SKM-1 treated with dmso at 0.1 percent for 144 hours (cell line): ENCODE results near the gene IDH2.
A peak's percentile ranks its signal among the peaks of the same experiment; 100 is the strongest.
"Not testable (repeated sequence)": the region's sequence is repeated elsewhere in the genome, so short reads cannot be mapped to it uniquely, and the experiment has no call there.

Source experiments
- DNase-seq: peaks from one replicate; lab custom pipeline; 2025; ENCODE audit not compliant: unreplicated experiment; lab: John Stamatoyannopoulos, UW

Gene IDH2

DNA sequence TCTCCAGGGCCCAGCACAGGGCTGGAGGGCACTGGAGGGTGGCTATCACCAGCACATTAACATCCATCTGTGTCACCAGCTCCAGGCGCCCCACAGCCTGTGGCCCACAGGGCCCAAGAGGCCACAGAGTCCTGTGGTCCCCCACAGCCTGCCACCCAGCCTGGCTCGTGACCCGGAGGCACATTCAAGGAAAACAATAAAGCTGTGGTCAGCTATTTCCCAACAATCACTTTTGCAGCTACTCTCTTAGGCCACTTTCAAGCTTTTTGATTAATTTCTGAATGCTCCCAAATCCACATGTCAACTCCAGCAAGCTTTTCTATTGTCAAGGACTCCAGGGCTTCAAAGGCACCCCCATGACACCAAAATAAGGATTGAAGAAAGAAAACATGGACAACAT, 16.7 kb downstream of the IDH2 start:
- DNase-seq, result no peak

GRCh38 chr15:90084876-90085423, 17.3 kb downstream of the IDH2 start:
- no peak for DNase-seq

DNA sequence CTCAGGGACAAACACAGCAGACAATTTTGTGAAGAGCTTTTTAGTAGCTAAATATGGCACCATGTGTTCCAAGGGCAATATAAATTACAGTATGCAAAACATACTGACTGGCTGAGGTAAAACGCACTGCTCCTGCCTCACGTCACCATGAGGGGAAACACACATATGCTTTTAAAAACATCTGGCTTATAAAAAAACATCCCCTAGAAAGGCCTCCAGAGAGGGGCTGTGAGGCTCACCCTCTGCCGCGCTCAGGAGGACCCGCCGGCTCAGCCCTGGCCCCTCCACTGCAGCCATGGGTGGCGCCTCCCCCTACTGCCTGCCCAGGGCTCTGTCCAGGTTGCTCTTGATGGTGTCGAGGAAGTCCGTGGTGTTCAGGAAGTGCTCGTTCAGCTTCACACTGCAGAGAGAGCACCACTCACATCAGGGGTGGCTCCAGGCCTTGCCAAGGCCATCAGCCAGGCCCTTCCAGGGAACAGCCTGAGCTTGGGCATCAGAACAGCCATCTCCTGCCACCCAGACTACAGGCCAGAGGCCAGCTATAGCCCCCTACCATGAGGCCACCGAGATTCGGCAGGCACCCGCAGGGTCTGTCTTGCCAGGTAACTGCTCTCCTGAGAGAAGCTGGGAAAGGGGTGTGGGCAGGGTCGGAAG, 18.2 kb downstream of the IDH2 start:
- DNase-seq, result no peak

DNA sequence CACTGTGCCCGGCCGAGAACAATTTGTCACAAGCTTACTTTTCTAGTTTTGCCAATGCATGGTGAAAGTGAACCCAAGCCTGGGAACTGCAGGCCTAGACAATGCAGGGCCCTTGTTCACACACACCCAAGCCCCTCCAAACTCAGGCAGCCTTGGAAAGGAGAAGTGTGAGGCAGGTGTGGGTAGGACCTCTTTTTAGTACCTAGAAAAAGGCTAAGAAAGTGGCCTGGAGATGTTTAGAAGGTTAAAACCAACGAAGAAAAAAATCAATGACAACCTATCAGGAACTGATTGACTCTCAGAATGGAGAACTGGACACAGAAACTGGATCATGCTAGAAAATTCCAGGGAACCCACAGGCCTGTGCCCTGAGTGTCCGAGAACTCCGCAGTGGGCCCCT, 18.8 kb downstream of the IDH2 start:
- no peak for DNase-seq

GRCh38 chr15:90082140-90082715, 20.0 kb downstream of the IDH2 start:
- DNase-seq, result no peak

DNA sequence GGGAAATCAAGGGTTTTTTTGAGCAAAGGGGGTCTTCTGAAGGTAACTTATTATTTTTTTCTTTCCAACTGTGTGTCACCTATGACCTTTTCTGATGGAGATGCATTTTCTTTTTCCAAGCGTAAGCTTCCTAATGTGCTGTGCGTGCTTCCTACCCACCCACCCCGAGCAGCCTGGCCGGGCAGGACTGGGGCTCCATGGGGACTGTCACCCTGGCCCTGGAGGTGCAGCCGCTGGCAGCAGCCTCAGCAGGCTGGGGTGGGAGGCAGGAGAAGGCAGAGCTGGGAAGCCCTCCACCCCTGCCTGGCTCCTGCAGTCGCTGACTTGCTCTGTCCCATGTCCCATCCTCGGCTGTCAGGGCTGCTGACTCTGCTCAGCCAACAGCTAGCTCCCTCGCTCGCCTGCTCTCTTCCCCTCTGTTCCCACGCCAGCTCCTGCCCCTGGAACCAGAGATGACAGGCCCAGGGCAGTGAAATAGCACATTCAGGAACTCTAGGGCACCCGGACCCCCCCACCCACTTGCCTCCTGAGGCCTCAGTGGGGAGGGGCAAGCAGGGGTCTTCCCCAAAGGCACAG, 21.4 kb downstream of the IDH2 start:
- no peak for DNase-seq

- DNase-seq, result no peak
Measured at GRCh38 chr15:90080458-90080755, 21.9 kb downstream of the IDH2 start.

GRCh38 chr15:90079619-90080457, 22.4 kb downstream of the IDH2 start:
- DNase-seq, result no peak

DNA sequence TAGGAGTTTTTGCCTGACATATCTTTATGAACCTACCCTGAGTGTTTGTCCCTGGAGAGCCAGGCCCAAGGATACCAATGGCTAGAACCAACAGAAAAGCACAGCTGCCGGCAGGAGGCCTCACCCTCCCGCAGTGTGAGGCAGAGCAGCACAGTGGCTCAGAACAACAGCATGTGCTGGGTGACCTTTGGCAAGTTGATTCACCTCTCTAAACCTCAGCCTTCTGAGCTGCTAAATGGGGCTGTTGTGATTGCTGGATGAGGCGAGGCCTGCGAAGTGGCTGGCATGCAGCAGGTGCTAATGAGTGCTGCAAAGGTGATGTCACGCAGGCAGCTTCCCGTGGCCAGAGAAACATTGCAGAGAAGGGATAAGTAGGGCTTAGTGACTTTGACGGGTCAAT, 23.3 kb downstream of the IDH2 start:
- DNase-seq, result no peak

DNA sequence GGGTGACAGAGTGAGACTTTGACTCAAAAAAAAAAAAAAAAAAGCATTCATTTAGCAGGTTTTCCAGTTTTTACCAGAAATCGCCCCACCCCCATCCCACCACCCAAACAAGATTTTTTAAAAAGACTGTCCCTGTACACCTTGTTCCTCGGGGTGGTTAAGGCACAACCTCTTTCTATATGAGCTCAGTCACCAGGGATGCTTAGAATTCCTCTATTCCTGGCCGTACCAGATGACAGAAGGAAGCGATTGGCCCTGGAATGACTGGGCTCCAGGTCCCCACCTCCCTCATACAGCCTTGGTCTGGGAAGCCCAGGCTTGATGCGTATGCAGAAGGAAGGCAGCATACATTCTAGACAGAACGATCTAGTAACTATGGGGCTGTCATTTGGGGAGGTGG, 25.6 kb downstream of the IDH2 start:
- no peak for DNase-seq

GRCh38 chr15:90075420-90076289, 26.6 kb downstream of the IDH2 start:
- DNase-seq, result no peak

DNA sequence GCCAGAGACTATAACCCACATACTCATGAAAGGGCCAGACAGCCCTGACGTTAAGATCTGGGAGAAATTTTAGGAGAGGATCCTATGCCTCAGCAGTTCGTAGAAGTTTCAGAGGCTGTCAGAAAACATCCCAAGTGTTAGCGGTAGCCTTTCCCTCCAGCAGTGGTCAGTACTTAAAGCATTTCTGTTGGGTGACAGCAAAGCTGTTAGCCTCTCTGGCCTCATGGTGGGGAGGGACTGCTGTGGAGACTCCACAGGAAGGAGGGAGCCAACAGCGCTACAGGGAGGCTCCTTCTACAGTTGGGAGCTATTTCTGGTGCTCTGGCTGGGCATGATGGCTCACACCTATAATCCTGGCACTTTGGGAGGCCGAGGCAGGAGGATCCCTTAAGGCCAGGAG, 27.4 kb downstream of the IDH2 start:
- DNase-seq, result no peak

- DNase-seq, result no peak
Measured at GRCh38 chr15:90074023-90074422, 28.2 kb downstream of the IDH2 start.

DNA sequence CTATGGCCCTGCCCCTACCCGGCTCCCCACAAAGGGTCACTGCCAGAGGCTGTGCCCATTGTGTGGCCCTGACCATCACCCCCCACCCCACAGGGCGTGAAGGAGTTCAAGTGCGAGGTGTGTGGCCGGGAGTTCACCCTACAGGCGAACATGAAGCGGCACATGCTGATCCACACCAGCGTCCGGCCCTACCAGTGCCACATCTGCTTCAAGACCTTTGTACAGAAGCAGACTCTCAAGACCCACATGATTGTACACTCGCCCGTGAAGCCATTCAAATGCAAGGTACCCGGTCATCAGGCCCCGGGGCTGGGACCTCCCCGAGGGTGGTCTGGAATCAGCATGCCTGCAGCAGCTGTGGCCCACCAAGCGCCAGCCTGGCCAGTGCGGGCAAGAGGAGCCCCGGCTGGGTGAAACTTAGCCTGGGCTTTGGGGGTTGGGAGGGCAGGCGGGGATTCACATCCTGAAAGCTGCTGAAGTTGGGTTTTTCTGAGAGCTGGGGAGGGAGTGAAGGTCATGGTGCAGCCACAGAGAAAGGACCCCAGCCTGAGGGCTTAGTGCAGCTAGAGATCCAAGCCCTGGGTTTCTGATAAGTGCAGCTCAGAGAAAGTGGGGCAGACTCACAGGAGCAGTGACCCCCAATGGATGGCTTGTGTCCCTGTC, 29.2 kb downstream of the IDH2 start:
- DNase-seq, result no peak

- peak; percentile 65 for DNase-seq
Measured at GRCh38 chr15:90071220-90071807, 31.0 kb downstream of the IDH2 start.

GRCh38 chr15:90070623-90071022, 31.6 kb downstream of the IDH2 start:
- DNase-seq, result not testable (repeated sequence)

DNA sequence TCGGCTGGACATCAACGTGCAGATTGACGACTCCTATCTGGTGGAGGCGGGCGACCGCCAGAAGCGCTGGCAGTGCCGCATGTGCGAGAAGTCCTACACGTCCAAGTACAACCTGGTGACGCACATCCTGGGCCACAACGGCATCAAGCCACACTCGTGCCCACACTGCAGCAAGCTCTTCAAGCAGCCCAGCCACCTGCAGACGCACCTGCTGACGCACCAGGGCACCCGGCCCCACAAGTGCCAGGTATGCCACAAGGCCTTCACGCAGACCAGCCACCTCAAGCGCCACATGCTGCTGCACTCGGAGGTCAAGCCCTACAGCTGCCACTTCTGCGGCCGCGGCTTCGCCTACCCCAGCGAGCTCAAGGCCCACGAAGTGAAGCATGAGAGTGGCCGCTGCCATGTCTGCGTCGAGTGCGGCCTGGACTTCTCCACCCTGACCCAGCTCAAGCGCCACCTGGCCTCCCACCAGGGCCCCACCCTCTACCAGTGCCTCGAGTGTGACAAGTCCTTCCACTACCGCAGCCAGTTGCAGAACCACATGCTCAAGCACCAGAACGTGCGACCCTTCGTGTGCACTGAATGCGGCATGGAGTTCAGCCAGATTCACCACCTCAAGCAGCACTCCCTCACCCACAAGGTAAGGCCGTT, 34.2 kb downstream of the IDH2 start:
- no peak for DNase-seq

DNA sequence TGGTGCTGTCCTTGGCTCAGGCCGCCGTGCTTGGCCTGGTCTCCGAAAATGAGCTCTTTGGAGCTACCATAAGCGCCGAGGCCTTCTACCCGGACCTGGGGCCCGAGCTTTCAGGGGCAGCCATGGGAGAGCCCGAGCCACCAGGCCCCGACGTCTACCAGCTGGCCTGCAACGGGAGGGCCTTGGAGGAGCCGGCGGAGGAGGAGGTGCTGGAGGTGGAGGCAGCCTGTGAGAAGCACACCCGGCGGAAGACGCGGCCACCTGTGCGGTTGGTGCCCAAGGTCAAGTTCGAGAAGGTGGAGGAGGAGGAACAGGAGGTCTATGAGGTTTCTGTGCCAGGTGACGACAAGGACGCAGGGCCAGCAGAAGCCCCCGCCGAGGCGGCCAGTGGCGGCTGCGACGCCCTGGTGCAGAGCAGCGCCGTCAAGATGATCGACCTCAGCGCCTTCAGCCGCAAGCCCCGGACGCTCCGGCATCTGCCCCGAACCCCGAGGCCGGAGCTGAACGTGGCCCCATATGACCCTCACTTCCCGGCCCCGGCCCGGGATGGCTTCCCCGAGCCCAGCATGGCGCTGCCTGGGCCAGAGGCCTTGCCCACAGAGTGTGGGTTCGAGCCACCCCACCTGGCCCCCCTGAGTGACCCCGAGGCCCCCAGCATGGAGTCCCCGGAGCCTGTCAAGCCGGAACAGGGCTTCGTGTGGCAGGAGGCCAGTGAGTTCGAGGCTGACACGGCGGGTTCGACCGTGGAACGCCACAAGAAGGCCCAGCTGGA, 34.9 kb downstream of the IDH2 start:
- no peak for DNase-seq

DNA sequence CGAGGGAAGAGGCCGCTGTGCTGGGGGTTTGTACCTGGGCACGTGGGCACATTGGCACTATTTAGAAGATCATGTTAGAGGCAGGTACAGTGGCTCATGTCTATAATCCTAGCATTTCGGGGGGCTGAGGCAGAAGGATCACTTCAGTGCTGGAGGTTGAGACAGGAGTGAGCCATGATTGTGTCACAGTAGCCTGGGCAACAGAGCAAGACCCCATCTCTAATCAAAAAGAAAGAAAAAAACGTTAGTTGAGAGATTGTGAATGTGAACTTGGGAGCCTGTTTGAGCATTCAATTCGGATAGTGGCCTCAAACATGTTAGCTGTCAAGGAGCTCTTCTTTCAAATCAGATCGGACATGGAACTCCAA, 36.6 kb downstream of the IDH2 start:
- no peak for DNase-seq
